Measurements from ENCODE around the gene TREH.
"Not testable (repeated sequence)": the region's sequence is repeated elsewhere in the genome, so short reads cannot be mapped to it uniquely, and the experiment has no call there.

The TREH gene

DNA sequence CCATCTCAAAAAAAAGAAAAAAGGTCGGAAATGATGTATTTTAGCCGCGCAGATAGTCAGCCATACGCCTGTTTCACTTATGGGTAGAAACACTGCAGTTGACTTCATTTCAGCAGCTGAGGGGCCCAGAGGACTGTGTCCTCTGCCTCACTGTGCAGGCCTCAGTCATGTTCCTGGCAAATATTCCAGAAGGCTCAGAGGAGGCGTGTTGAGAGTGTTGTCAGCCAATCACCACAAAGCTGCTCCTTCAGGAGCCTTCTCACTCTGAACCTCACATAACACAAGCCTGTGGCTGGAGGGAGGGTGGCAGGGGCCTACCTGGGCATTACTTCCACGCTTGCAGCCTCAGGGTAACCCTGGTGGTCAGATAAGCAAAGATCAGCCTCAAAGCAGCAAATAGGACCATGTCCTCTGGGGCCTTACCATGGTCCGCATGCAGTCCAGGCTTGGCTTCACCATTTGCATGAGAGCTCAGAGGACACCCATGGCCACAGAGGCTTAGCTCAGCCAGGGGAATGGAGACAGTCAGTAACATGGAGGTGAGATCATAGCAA lies 17.3 kb upstream of the TREH start:
- DNase-seq: no peak

DNA sequence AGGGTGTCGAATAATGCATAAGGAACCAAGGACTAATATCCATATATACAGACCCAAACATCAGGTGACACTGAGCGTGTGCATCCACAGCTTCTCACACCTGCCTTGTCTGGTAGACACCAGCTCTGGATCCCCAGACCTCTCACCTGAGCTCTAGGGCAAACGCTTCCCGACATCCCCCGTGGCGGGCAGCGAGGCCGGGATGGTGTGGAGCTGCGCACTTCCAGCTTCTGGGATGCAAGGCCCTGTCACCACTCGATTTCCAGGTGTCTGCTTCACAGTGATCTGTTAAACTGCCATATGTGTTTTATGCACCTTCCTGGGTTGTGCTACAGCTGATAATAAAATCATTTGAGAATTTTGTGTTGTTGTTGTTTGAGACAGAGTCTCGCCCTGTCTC lies 15.3 kb upstream of the TREH start:
- no peak for DNase-seq

DNA sequence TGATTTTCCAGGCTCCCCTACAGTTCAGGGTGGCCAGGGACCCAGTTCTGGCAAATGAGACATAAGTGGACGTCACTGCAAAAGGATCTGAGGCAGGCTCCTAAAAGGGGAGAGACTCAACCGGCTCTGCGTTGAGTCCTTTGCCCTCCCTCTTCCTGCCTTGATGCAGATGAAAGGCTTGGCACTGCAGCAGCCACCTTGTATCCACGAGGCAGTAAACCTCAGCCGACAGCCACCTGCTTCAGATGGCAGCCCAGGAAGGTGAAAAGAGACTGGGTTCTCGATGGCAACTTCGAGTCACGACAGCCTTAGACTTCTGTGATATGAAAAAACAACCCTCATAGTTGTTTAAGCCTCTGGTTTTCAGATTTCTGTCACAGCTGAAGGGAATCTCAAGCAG lies 14.7 kb upstream of the TREH start:
- no peak for DNase-seq

DNA sequence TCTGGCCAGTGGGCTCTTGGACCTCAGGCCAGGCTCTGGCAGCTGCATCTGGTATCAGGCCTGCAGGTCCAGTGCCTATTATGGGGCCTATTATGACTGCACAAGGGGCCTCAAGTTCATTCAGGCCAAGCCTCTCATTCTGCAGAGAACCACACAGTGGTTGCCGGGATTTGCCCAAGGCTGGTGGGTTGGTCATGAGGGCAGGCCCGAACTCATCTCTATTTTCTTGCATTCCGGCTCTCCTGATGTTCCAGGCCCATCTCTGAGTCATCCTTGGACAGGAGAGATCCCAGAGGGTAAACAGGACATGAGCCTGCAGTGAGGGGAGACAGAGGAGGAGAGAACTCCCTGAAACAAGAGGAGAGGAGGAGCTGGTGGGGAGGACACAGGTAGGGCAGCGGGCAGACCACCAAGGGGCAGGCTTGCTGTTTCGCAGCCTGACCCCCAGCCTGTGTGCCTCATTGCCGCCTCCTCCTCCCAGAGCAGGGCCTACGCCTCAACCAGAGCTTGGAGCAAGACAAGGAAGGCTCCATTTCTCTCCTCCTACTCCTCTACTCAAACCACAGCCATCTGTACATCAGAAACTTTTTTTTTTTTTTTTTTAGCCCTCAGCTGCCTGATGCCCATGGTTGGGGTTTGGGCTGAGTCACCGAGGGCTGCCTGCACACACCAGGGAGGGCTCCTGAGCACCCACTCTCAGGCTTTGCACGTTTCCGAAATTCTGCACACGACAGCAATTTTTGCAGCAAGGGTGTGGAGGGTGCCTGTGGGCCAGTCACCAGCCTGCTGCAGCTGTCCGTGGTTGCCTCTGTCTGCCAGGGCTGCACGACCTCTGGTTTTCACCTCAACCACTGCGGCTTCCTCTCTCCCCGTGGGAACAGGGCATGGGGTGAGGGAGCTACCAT lies 12.7 kb upstream of the TREH start:
- DNase-seq: peak in 3 of 5 donors; percentile 46 to 89 (median 46)

DNA sequence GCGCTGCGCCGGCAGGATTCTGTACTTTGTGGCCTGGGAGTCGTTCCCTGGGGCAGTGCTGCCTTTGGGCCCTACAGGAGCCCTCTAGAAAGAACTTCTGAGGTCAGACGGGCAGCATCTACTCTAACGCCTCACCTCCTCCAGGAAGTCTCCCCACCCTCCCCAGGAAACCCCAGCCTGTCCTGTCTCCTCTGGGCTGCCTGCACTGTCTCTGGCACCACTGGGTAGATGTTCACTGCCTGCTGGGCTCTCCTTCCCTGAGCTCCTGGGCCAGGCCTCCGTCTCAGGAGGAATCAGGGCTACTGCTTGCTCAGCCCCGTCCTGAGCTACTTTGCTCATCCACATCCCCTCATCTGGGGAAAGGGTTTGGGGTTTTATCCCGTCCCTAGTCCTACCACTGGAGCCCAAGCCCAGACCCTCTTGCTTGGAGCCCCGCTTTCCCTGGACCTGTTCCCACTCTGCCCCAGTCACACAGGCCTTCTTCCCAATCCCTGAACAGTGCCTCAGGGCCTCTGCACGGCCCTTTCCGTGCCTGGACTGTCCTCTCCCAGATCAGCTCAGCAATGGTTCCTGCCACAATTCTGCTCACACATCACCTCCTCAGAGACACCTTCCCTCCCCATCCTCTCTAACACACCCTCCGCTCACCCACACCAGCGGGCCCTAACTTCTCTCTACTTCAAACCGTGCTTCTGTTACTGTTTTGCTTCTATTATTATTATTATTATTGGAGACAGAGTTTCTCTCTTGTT lies 11.3 kb upstream of the TREH start:
- DNase-seq: no peak

DNA sequence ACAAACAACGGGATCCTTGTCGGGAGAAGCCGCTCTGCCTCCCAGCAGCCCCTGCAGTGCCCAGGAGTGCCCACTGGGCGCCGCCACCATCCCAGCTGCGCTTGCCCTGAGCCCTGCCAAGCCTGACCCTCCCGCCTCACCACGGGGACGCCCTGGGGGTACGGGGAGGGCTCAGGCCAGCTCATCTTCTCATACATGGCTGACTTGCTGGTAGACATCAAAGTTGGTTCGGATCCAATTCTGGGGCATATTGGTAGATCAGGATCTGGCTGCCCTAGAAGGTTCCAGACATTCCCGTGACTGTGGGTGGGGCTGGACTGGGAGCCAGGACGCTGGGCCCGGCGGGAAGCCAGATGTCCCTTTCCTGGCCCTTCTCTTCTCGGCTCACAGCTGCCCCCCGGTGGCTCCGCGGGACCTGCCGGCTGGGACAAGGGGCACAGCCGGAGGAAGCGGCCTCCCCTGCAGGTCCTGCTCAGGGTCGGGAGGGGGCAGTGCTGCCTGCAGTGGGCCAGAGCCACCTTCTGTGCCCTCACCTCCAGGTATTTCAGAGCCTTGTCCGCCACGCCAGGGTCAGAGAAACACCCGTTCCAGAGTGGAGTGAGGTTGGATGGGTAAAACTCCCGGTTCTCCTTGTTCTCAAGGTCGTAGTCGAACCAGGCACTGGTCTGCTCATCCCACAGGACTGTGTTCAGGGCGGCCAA lies 10.6 kb upstream of the TREH start:
- peak; percentile 59 to 86 (median 75) for DNase-seq

DNA sequence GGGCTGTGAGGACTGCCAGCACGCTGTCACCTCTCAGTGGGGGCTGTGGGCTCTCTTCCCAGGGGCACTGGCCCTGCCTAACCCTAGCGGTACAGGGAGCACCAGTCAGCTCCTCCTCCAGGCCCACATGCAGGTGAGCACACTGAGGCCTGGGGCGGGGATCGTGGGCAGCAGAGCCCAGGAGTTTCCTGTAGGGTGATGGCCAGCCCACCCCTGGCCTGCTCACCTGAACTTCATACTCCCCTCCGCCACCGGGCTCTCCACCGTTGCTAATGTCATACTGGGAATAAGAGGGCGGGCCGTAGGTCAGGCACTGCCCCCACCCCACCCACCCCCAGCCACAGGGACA lies 10.0 kb upstream of the TREH start:
- no peak for DNase-seq

DNA sequence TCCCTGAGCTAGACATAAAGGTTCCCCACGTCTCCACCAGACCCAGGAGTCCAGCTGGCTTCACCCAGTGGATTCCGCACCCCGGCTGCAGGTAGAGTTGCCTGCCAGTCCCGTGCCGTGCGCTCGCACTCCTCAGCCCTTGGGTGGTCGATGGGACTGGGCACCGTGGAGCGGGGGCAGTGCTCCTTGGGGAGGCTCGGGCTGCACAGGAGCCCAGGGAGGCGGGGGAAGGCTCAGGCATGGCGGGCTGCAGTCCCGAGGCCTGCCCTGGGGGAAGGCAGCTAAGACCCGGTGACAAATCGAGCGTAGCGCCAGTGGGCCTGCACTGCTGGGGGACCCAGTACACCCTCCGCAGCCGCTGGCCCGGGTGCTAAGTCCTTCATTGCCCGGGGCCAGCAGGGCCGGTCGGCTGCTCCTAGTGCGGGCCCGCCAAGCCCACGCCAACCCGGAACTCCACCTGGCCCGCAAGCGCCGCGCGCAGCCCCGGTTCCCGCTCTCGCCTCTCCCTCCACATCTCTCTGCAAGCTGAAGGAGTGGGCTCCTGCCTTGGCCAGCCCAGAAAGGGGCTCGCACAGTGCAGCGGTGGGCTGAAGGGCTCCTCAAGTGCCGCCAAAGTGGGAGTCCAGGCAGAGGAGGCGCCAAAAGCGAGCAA lies 9.5 kb upstream of the TREH start:
- no peak for DNase-seq

DNA sequence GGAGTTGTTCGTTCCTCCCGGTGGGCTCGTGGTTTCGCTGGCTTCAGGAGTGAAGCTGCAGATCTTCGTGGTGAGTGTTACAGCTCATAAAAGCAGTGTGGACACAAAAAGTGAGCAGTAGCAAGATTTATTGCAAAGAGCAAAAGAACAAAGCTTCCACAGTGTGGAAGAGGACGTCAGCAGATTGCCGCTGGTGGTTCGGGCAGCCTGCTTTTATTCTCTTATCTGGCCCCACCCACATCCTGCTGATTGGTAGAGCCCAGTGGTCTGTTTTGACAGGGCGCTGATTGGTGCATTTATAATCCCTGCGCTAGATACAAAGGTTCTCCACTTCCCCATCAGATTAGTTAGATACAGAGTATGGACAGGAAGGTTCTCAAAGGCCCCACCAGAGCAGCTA lies 8.9 kb upstream of the TREH start:
- not testable (repeated sequence) for DNase-seq

DNA sequence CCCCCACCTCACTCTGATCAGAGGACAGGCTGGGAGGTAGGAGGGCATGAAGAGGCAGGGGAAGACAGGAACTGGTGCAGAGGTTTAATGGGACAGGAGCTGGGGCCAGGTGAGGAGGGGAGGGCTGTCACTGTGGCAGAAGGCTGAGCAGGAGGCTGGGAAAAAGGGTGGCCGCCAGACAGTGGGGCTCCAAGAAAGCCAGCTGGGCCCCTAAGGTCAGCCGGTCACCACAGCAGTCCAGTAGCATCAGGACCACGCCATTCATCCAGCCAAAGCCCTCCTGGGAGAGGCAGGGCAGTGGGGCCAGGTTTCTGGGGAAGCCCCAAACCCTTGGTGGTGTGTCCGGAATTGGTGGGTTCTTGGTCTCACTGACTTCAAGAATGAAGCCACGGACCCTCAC lies 8.5 kb upstream of the TREH start:
- DNase-seq: no peak

DNA sequence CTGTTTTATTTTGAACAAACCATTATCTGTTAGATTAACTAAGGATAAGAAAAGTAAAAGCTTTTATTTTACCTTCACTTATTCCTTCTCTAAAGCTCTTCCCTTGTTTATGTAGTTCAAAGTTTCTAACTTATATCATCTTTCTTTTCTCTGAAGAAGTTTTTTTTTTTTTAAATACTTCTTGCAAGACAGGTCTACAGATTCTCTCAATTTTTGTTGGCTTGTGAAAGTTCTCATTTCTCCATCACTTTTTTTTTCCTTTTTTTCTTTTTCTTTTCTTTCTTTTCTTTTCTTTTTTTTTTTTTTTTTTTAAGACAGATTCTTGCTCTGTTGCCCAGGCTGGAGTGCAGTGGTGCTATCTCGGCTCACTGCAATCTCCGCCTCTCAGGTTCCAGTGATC lies 4.7 kb upstream of the TREH start:
- no peak for DNase-seq

DNA sequence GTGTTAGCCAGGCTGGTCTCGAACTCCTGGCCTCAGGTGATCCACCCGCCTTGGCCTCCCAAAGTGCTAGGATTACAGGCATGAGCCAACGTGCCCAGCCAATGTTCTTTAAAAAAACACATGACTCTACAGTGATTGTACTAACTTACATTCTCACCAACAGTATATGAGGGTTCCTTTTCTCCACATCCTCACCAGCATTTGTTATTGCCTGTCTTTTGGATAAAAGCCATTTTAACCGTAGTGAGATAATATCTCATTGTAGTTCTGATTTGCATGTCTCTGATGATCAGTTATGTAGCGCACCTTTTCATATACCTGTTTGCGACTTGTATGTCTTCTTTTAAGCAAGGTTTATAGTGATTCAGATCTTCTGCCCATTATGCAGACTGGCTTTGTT lies 3.5 kb upstream of the TREH start:
- DNase-seq: not testable (repeated sequence)

DNA sequence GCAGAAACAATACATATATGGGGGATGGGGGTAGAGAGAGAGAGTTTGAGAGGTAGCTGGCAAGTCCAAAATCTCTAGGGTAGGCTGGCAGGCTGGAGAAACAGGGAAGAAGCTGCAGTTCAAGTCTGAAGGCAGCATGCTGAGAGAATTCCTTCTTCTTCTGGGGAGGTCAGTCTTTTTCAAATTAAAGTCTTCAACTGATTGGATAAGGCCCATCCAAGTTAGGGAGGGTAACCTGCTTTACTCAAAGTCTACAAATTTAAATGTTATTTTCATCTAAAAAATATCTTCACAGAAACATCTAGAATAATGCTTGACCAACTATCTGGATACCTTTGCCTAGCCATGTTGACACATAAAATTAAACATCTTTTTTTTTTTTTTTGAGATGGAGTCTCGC lies 2.9 kb upstream of the TREH start:
- DNase-seq: no peak

DNA sequence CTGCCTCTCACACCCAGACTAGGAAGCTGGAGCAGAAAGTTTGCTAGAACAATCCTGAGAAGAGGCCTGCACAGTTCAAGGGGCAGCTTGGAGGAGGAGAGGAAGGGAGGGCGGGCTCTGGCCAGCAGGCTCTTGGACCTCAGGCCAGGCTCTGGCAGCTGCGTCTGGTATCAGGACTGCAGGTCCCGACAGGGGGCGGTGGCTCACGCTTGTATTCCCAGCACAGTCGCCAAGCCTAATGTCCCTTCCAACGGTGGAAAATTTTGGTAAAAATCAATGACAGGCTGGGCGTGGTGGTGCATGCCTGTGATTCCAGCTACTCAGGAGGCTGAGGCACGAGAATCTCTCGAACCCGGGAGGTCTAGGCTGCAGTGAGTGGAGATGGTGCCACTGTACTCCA lies 542 bp downstream of the TREH start:
- not testable (repeated sequence) for DNase-seq

DNA sequence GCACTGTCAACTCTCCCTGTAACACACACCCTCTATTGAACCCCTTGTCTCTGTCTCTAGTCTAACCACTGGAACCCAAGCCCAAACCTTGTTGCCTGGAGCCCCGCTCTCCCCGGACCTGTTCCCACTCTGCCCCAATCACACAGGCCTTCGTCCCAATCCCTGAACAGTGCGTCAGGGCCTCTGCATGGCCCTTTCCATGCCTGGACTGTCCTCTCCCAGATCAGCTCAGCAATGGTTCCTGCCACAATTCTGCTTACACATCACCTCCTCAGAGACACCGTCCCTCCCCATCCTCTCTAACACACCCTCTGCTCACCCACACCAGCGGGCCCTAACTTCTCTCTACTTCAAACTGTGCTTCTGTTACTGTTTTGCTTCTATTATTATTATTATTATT lies 1.5 kb downstream of the TREH start:
- DNase-seq: no peak

DNA sequence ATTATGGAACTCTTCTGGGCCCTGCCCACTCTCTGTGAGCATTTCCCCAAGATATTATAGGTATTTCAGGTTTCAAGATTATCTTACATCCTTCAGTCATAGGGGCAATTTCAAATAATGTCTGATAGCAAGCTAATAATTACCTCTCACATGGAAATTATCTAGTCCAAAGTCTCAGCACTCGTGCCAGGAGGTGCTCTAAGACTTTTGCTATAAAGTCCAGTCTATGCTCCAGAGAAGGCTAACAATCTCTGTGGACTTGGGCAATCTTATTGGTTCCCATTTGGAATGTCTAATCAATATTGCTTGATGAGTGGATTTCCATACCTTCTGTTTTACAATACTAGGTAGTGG lies 5.4 kb downstream of the TREH start:
- DNase-seq: no peak

DNA sequence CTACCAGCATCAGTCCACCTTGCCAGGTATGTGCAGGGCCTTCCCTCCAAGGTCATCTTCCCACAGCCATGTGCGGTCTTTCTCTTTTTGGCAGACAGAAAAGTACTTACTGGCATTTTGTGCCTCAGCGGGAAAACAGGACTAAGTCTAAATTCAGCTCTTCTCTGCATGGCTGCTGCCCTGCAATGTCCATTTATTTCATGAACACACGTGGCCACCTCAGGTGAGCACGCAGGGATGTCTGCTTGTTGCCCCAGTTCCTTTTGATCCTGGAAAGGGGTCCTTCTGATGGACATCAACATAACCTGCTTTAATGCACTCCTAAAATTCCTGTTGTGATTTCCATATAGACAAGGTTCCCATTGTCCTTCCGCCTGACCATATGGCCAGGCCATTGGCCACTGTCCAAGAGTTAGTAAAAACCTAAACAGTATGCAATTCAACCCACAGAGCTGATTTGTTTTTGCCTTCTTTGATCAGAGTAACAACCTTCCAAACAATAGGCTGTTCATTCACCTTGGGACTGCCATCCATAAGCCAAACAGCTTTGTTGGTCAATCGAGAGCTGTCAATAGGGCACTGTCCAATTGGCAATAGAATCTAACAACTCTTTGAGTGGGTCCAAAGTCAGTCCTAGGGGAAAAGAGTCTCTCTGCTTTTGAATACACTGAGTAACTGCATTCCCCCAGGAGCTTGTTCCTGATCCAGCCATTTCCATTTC lies 5.9 kb downstream of the TREH start:
- DNase-seq: no peak

DNA sequence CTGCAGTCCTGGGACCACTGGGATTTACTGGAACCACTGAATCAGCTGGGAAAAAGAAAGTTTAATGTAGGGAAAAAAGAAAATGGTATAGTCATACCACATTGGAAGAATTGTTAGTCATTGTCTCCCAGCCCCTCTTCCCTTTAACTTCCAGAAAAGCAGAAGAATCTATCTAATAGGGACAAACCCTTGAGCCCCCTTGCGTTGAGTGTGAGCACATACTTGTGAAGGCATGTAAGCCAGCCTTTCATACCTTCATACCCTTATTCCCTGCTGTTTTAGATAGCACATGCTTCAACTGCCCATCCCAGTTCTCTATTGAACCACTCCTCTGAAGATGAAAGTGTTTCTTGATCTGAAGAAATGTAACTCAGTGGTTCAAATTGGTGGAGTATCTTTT lies 6.6 kb downstream of the TREH start:
- DNase-seq: no peak

DNA sequence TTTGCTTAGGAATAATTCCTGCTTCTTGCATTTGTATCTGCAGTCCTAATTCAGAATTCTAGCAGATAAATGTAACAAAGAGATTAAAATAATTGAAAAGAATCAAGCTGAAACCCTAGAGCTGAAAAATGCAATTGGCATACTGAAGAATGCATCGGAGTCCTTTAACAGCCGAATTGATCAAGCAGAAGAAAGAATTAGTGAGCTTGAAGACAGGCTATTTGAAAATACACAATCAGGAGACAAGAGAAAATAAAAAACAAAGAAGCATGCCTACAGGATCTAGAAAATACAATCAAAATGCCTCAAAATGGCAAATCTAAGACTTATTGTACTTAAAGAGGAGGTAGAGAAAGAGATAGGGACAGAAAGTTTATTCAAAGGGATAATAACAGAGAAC lies 8.2 kb downstream of the TREH start:
- no peak for DNase-seq

DNA sequence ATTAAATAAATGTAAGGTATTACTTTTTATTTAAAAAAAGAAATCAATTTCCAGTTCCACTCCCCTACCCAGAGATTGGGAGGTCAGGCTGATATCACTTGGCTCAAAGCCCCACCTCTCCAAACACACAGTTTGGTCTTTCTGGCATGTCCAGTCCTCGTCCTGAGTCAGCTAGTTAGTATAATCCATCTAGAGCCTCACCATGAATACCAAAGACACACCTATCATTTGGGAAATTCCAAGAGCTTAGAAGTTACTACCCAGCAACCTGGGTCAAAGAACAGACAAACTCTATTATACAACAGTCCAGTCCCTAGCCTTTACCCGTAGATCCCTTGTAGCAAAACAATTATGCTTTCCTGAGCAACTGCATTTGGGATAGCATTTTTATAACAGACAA lies 9.4 kb downstream of the TREH start:
- no peak for DNase-seq

DNA sequence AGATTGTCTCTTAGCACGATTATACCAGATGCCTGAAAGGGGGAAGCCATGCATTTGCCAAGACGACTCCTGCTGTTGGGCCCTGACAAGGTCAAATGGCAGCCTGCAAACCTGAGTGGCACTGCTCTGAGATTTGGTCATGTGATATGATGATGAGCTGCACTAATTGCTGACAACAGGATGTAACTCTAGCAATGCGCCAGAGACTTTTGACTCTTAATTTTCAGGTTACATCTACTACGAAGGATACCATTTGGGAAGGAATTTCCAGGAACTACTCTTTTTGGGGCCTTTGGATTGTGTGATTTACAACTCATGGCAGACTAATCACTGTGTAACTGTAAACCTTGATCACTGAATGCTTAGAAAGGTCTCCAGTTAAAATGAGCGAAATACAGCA lies 13.1 kb downstream of the TREH start:
- no peak for DNase-seq

DNA sequence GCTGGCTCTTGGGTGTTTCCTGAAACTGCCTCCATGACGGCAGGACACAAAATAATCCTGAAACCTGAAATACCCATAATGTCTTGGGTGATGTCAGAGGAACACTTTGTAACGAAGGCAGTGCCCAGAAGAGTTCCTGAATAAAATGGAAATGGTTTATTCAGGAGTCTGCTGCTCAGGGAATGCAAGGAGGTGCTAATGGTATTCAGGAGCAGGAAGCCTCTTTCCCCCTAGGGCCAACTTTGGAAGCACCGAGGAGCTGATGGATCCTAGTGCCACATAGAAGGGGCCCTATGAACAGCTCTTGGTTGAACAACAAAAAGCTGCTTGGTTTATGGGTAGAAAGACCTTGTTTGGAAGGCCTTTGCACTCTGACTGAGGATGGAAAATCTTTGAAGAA lies 15.5 kb downstream of the TREH start:
- no peak for DNase-seq
